HG03439 (cell line): ENCODE results near the gene NF1.
A peak's percentile ranks its signal among the peaks of the same experiment; 100 is the strongest.
"Not testable (repeated sequence)": the region's sequence is repeated elsewhere in the genome, so short reads cannot be mapped to it uniquely, and the experiment has no call there.

ENCODE experiments used
- ATAC-seq: cut with Tn5 transposase; IDR thresholded peaks from one replicate; pipeline ENCODE4 v1.9.1; 2021; ENCODE audit warnings: mild to moderate bottlenecking, moderate library complexity; ENCODE audit not compliant: unreplicated experiment

The NF1 gene

DNA sequence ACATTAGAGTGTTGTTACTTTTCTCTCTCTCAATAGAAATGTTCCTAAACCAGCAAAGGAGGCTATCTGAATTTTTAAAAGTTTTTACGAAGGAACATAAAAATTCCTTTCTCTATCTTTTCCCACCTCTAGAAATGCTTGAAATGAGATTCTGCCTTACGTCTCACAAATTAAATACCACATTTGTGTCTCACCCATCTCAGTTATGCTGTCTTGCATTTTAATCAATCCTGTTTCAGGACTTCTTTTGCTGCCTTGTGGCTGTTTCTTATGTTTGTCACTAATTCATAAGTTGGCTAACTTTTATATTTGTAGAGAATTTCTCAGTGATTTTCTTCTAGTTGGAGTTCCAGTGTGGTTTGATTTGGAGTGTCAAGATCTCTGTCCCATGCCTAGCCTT lies 198.8 kb downstream of the NF1 start:
- no peak for ATAC-seq

DNA sequence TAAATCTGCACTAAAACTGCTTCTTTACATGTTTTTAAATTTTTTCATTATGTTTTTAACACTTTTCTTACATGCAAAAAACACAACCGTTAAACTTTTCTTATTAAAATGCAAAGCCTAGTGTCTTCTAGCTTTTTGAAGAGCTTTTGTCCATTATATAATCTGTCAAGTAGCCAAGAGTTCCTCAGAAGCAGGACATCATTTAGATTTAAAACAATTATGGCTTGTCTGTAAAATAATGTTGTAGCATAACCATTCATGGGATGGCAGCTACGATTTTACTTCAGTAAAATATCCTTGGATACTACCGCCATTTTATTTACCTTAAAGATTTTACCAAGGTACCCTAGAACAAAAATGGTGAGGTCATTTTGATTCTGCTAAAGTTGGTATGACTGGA lies 199.5 kb downstream of the NF1 start:
- no peak for ATAC-seq

DNA sequence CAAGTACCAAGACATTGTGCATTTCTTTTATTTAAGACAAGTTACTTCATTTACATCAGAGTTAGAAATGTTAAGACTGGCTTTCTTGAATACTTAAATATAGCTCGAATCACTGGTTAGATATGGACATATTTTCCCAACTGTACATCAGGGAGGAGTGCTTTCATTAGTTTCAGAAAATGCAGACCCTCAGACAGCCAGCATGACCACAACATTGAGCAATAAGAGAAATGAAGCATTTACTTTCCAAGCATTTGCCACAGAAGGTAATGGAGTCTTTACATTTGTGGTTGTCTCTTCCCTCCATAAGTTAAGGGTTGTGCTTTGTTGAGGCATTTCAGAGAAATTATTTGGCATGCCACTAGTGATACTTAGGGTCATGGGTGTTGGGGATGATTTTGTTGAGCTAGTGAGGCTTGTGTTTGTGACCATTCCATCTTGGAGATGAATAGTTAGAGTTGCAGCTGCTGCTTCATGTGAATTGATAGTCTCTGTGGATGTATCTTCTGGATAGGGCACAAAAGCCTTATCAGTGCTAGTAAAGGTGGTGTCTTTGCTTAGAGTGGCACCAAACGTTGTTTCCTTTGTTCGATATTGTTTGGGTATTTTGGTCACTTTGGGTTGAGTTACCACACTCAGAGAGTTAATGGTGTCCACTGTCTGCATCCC lies 200.2 kb downstream of the NF1 start:
- ATAC-seq, result no peak

DNA sequence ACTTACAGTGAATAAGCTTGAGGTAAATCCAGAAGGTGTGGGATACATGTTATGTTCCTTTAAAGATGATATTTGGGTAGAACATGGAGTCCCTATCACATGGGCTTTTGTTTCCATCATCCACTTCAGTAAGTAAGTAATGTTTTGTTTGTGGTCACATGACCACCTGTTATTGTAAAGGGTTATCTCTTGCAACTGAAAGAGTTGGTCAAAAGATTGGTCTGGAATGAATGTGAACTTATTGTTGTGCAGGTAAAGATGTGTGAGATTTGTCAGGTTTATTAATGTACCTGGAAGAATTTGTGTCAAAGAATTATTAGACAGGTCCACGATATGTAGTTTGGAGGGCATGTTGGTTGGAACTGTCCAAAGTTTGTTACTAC lies 200.7 kb downstream of the NF1 start:
- no peak for ATAC-seq

DNA sequence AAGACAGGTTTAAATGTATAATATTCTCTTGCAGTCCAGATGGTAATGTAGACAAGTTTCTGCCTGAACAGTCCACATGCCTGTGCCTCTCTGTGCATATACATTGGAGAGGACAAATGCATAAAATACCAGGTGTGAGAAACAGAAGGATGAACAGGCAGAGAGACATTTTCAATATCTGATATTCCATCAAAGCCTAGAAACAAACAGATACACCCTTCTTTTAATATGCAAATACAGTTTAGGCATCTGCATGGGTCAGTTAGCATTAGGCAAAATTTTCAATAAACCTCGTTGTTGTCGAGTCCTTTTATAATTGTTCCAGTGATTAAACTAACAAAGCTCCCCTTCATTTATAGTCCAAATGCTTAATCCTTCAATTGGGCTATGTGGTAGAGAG lies 201.4 kb downstream of the NF1 start:
- no peak for ATAC-seq

DNA sequence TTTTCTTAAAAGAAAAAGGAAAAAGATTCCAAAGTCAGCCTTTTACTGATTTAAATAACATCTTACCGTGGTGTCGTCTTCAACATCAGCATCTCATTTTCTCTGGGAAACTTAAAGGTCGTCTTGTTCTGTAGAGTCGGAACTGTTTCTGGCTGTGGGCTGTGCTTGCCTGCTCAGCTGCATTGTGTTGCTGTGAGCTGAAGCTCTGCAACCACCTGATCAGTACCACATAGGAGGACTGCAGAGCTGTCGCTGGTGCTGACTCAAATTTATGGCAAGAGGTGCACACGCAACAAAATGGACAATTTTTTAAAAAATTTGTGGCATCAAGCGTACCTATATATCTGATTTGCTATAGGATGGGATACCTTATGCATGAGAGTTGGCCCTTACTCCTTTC lies 202.3 kb downstream of the NF1 start, which contains the start of gene OMG:
OMG (minus strand) TSS at position 150 of the 400 bp plus-strand sequence. CDS start 908 bp downstream, outside the sequence.
- ATAC-seq, result no peak

DNA sequence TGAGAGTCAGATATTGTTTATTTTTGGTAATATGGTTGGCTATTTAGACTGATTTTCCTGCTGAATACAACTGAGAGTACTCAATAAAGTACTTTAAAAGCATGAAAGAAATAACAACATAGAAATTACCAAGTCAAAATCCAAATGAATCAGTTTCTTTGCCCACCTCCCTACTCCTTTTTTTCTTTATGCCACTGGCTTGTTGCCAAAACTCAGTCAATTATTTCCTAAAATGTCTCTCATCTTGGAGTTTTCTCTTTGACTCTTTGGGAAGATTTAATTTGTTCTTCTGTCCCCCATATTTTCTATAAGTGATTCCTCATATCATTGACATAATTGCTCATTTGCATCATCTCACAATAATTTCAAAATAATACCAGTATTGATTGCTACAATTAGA lies 204.8 kb downstream of the NF1 start:
- ATAC-seq, result no peak

DNA sequence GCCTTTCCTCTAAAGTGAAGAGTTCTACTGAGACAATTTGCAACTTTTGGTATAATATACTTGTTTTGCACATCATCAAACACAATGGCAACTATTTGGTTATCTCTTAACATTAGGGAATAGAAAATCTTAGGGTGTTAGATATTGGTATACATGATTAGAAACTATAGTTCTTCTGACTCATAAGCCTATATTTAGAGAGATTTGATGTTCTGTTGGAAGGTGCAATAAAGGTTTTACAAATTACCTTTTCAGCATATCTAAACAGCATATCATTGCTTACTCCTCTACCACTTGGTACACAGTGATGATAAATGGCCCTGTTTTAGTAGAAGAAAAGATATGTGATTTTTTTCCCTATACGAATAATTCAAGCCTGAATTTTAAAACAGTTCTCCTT lies 212.9 kb downstream of the NF1 start:
- ATAC-seq, result no peak

DNA sequence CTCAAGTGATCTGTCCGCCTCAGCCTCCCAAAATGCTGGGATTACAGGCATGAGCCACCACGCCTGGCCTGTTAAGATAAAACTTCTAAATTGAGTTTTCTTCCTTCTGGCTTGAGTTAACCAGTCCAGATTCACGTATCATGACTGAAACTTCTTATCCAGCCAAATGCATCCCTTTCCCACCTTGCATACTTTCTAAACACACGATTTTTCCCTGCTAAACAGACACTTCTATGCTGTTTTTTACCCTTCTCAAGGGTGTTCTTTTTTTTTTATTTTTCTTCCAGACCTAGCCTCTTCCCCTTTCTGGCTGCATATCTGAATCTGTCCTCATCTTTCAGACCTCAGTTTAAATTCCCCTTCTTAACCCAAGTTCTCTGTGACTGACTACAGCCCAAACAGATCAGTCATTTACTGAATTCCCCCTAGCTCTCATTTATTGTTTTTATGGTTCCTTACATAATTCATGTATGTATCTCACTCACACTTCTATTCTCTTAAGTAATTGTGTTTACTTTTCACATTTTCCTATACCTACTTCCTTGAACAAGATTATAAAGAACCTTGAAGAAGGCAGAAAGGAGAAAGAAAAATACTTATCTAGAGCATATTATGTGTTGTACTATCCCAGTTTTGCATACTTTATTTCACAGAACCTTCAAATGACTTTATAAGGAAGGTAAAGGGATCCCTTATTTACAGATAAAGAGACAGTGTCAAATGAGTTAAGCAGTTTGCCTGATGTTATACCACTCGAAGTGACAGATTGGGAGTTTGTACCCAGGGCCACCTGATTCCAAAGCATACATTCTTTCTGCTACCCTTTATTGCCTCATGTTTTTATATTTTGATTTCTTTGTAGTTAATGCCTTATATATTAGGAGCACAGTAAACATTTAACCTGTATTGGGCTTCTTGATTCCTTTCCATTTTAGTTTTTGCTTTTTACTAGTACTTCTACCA lies 213.9 kb downstream of the NF1 start:
- ATAC-seq, result no peak

DNA sequence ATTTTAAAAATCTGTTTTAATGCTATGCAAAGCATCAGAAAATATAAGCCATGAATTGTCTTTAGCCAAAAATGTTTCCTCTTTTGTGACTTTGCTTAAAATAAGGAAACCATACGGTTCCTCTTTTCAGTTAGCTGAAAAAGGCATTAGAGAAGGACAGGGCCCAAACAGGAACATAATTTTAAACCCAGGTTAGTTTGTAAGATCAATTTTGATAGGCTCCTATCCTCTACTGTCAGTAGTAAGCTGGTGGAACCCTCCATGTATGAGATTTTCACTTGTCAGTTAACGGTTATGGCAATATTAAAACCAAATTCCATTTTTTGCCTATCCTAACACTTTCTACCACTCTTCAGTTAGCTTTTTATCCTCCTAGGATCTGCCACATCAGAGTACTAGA lies 214.8 kb downstream of the NF1 start:
- ATAC-seq, result no peak

DNA sequence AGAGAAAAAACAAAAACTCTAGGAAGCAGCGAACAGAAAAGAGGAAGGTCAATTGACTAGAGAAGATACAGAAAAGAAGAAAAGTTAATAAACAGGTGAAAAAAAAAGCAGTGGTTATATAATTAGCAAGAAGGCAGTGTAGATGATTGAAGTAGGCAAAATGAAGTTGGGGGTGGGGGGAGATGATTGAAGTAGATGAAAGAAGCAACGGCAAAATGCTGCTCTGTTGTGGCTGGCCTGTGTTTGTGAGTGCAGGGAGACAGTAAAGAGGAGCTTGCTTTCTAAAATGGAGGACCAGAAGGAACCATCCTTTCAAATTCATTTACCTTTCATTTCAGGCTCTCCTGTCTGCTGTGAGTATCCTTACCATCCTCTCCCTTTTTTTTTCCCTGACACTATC lies 215.5 kb downstream of the NF1 start:
- ATAC-seq, result no peak

DNA sequence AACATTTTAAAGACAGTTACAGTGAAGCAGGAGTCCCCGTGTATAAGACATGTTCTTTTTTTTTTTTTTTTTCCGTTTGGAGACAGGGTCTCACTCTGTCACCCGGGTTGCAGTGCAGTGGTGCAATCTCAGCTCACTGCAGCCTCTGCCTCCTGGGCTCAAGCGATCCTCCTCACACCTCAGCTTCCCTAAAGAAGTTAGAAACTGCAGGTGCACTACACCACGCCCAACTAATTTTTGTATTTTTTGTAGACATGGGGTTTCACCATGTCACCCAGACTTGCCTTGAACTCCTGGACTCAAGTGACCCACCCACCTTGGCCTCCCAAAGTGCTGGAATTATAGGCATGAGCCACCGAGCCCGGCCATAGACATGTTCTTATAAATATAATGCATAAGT lies 216.1 kb downstream of the NF1 start:
- no peak for ATAC-seq

DNA sequence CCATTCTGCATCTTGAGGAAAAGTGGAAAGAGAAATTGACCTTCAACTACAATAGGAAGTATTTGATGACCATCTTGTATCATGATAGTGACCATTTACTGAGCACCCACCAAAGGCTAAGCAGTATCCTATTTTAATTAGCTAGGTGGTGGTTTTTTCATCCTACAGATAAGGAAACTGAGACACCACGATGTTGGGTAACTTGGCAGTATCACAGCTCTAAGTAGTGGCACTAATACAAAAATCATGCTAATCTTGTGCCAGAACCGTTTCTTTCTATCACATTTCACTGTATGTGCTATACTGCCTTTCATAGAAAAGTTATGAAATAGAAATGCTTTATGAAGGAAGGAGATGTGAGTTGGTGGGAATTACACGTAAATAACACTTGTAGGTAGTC lies 216.7 kb downstream of the NF1 start:
- ATAC-seq, result no peak

DNA sequence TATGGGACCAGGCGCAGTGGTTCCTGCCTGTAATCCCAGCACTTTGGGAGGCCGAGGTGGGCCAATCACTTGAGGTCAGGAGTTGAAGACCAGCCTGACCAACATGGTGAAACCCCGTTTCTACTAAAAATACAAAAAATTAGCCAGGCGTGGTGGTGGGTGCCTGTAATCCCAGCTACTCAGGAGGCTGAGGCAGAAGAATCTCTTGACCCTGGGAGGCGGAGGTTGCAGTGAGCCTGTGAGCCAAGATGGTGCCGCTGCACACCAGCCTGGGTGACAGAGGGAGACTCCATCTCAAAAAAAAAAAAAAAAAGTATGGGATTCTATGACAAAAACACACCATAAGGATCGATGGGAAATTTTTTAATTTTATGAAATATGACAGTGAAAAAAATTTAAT lies 217.4 kb downstream of the NF1 start:
- not testable (repeated sequence) for ATAC-seq

DNA sequence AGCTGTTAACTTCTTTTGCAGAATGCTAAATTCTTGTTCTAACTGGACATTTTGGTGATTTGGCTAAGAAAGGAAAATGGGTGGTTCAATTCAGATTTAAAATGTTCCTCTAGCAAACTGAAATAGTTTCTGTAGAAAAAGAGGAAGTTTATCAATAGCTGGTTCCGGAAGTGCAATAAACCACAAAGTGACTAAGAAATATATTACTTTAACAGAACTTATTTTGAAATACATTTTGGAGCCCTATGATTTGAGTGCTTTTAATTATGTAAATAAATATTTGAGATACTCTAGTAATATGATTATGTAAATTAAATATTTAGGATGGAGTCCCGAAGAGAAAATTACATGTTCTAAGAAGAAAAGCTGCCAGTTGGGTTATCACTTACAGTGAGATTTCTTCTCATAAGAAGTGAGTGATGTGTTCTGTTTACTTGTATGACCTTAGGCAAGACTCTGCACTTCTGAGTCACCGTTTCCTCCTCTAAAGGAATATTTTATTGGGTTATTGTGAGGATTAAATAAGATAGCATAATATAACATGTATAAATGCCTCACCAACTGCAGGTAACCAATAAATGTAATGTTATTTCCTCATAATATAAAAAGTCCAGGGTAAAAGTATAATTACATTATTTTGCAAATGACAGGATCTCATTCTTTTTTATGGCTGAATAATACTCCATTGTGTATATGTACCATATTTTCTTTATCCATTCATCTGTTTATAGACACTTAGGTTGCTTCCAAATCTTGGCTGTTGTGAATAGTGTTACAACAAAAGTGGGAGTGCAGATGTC lies 219.4 kb downstream of the NF1 start, which contains the start of gene EVI2B:
EVI2B (minus strand) TSS at position 73 of the 800 bp plus-strand sequence. CDS start 8,445 bp downstream, outside the sequence.
- peak; percentile 38 for ATAC-seq

DNA sequence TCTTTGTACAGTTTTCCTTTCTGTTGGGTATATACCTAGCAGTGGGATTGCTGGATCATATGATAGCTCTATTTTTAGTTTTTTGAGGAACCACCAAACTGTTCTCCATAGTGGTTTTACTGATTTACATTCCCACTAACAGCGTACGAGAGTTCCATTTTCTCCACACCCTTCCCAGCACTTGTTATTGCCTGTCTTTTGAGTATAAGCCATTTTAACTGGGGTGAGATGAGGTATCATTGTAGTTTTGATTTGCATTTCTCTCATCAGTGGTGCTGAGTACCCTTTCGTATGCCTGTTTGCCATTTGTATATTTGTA lies 220.0 kb downstream of the NF1 start:
- ATAC-seq, result no peak

DNA sequence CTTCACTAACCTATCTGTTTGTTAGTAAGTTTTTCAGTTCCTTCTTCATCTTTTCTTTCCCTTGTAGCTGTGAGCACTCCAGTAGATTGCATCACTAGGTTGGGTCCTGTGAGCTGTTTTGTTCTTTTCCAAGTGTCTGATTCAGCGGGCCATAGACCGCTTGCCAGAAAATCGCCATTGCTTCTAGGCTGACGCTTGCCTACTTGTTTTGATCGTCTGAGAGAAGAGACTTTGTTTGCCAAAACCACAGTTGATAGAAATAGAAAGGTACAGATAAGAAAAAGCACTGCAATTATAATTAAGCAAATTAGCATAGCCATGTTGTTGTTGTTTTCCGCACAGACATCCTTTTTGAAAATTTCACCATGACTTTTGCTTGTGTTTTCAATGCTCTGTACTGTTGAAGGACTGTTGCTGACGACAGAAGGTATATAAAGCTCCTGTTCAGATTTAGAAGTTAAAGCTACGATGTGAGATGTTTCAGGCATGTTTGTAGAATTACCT lies 223.6 kb downstream of the NF1 start:
- ATAC-seq, result no peak

DNA sequence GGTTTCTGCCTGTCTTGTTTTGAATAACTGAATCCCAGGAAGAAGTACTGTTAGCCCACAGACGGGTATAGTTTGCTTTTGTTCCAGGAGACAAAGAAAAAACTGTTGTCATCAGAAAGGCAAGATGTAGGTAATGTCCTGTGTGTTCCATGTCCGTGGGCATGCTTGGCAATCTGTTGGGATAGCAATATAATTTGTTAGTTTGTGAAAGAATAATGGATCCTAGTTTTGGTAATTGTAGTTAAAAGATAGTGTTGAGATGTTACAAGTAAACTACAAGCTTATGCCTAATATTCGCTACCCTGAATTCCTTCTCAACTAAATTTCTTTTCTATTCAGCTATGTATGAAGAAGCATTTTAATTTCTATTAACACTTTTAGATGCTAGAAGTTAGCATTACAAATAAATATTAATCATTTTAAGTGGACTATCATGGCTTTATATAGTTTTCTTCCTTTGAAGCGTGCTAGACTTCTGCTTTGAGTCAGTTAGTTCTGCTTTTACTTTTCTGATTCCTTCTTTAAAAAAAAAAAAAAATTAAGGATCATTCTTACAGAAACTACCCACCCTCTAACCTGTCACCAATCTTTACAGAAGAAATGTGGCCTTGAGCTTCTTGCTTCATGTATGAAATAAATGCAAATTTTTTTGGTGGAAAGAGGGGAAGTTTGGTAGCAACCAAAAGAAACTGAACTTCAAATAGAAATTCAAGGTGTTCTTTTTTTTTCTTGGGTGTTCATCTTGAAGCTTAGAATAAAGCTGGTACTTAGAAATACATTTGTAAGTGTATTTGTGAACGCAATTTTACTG lies 224.3 kb downstream of the NF1 start:
- ATAC-seq, result no peak

DNA sequence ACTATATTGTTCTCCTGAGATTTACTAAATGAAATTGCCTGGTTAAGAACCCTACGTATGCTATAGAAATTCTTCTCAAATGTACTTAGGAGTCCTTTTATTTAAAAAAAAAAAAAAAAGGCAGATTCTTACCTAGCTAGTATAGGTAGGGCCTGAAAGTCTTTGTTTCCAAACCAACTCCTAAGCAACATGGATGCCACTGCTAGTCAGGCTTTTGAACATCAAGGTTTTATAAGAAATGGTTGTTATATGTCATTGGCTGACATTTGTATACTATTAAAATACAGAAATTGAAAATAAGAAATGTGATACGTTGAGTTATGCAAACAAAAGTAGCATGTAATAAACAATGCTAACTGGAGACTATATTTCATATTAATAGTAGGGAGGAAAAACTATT lies 225.5 kb downstream of the NF1 start:
- ATAC-seq, result no peak

DNA sequence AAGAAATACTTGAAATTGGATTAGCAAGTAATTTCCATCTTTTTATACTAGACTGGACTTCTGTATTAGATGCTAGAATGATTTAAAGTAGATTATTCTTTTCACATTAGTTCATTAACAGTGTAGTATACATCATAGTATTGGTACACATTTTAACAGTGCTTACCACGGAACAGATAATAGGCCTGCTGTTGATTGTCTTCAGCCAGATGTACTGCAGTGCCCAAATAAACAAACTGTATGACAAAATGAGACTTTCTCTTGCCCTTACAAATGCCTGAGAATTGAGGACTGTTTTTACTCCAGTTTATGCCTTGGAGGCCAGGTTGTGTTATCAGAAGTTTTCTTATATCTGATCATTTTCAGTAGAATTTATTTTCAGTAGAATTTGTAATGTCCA lies 226.0 kb downstream of the NF1 start:
- ATAC-seq, result no peak
